H9 (cell line): ENCODE measurements around the gene PRF1. TPM values are rescaled to one million over a fixed set of nuclear protein-coding genes. Genes with fewer than 3 reads are reported as not detected.

Source experiments
- DNase-seq: peaks from one replicate; pipeline ENCODE4 v3.0.0-alpha.2; 2017
- H2AFZ ChIP-seq: one replicate; pipeline ENCODE4 v1.6.1; 2013; ENCODE audit warnings: mild to moderate bottlenecking, low read length, control low read depth, moderate library complexity
- H2AK5ac ChIP-seq: 2 replicates; pipeline ENCODE4 v1.6.1; 2013; ENCODE audit warnings: low read length, control low read depth, mixed read lengths; ENCODE audit not compliant: insufficient read length
- H2BK120ac ChIP-seq: one replicate; pipeline ENCODE4 v1.6.1; 2013; ENCODE audit warnings: low read depth, mild to moderate bottlenecking, low read length, control low read depth, inconsistent platforms; ENCODE audit not compliant: poor library complexity, severe bottlenecking
- H2BK12ac ChIP-seq: 2 replicates; pipeline ENCODE4 v1.6.1; 2013; ENCODE audit warnings: low read length, control low read depth, mixed read lengths, low read depth; ENCODE audit not compliant: insufficient read length
- H2BK15ac ChIP-seq: 2 replicates; pipeline ENCODE4 v1.6.1; 2013; ENCODE audit warnings: low read depth, low read length, control low read depth
- H2BK20ac ChIP-seq: one replicate; pipeline ENCODE4 v1.6.1; 2013; ENCODE audit warnings: low read depth, mild to moderate bottlenecking, low read length, control low read depth, inconsistent platforms; ENCODE audit not compliant: poor library complexity, severe bottlenecking
- H2BK5ac ChIP-seq: 2 replicates; pipeline ENCODE4 v1.6.1; 2013; ENCODE audit warnings: low read length, control low read depth, mixed read lengths; ENCODE audit not compliant: insufficient read length
- H3K14ac ChIP-seq: 2 replicates; pipeline ENCODE4 v1.6.1; 2013; ENCODE audit warnings: low read length, control low read depth; ENCODE audit not compliant: insufficient read depth
- H3K18ac ChIP-seq: 2 replicates; pipeline ENCODE4 v1.6.1; 2013; ENCODE audit warnings: low read depth, mild to moderate bottlenecking, mixed read lengths, low read length, control low read depth; ENCODE audit not compliant: insufficient read length
- H3K23ac ChIP-seq: 2 replicates; pipeline ENCODE4 v1.6.1; 2013; ENCODE audit warnings: low read length, control low read depth, mixed read lengths, low read depth; ENCODE audit not compliant: insufficient read length
- H3K23me2 ChIP-seq: 2 replicates; pipeline ENCODE4 v1.6.1; 2013; ENCODE audit warnings: low read depth, mild to moderate bottlenecking, mixed read lengths, low read length, control low read depth; ENCODE audit not compliant: insufficient read length, poor library complexity, severe bottlenecking
- H3K27ac ChIP-seq: 2 replicates; pipeline ENCODE4 v1.5.1; 2013; ENCODE audit warnings: low read length, control low read depth, mixed read lengths, low read depth; ENCODE audit not compliant: insufficient read length
- H3K27me3 ChIP-seq: 2 replicates; pipeline ENCODE4 v1.6.1; 2013; ENCODE audit warnings: low read length, control low read depth, inconsistent platforms; ENCODE audit not compliant: insufficient read depth
- H3K4ac ChIP-seq: 2 replicates; pipeline ENCODE4 v1.6.1; 2013; ENCODE audit warnings: low read depth, mild to moderate bottlenecking, control low read depth, inconsistent platforms, low read length, moderate library complexity
- H3K4me1 ChIP-seq: 2 replicates; pipeline ENCODE4 v1.6.1; 2013; ENCODE audit warnings: low read length, control low read depth, inconsistent platforms; ENCODE audit not compliant: insufficient read depth
- H3K4me2 ChIP-seq: 2 replicates; pipeline ENCODE4 v1.6.1; 2013; ENCODE audit warnings: low read length, control low read depth, mixed read lengths; ENCODE audit not compliant: insufficient read length, insufficient read depth
- H3K56ac ChIP-seq: 2 replicates; pipeline ENCODE4 v1.6.1; 2013; ENCODE audit warnings: low read depth, mild to moderate bottlenecking, mixed read lengths, low read length, control low read depth; ENCODE audit not compliant: insufficient read length
- H3K79me1 ChIP-seq: 2 replicates; pipeline ENCODE4 v1.6.1; 2013; ENCODE audit warnings: low read depth, mild to moderate bottlenecking, moderate library complexity, low read length, control low read depth, inconsistent platforms; ENCODE audit not compliant: insufficient read depth, poor library complexity, severe bottlenecking
- H3K79me2 ChIP-seq: 2 replicates; pipeline ENCODE4 v1.6.1; 2013; ENCODE audit warnings: low read length, control low read depth, inconsistent platforms; ENCODE audit not compliant: insufficient read depth
- H3K9ac ChIP-seq: 2 replicates; pipeline ENCODE4 v1.6.1; 2013; ENCODE audit warnings: low read length, control low read depth, mixed read lengths; ENCODE audit not compliant: insufficient read length; ENCODE audit errors: extremely low read depth
- H3K9me3 ChIP-seq: one replicate; pipeline ENCODE4 v1.6.1; 2013; ENCODE audit warnings: low read depth, low read length, inconsistent platforms; ENCODE audit not compliant: control insufficient read depth
- H3T11ph ChIP-seq: one replicate; pipeline ENCODE4 v1.6.1; 2013; ENCODE audit warnings: mild to moderate bottlenecking, low read length, control low read depth, inconsistent platforms
- H4K20me1 ChIP-seq: one replicate; pipeline ENCODE4 v1.6.1; 2013; ENCODE audit not compliant: control insufficient read depth, insufficient read length, insufficient read depth
- H4K5ac ChIP-seq: 2 replicates; pipeline ENCODE4 v1.6.1; 2013; ENCODE audit warnings: low read depth, mild to moderate bottlenecking, mixed read lengths, low read length, control low read depth; ENCODE audit not compliant: insufficient read length
- H4K8ac ChIP-seq: replicated peaks from 2 replicates; pipeline ENCODE4 v1.6.1; 2013; ENCODE audit warnings: low read length, control low read depth, mixed read lengths, low read depth; ENCODE audit not compliant: insufficient read length
- H4K91ac ChIP-seq: 2 replicates; pipeline ENCODE4 v1.6.1; 2013; ENCODE audit warnings: low read depth, mild to moderate bottlenecking, moderate library complexity, mixed read lengths, low read length, control low read depth; ENCODE audit not compliant: insufficient read length
- H3K27ac Mint-ChIP-seq, 3 experiments: 2 replicates in 2 of 3; 3 replicates in 1 of 3; pipeline ENCODE4 v1.8.0; 2020 to 2021; ENCODE audit warnings: mixed read lengths in 3 of 3, mild to moderate bottlenecking in 1 of 3, moderate library complexity in 1 of 3
- H3K27me3 Mint-ChIP-seq: 2 replicates; pipeline ENCODE4 v1.8.0; 2021; ENCODE audit warnings: low read depth, mild to moderate bottlenecking, moderate library complexity, mixed read lengths
- H3K36me3 Mint-ChIP-seq, 3 experiments: 2 replicates in 2 of 3; 3 replicates in 1 of 3; pipeline ENCODE4 v1.8.0; 2020 to 2021; ENCODE audit warnings: low read depth in 3 of 3, mixed read lengths in 3 of 3; ENCODE audit not compliant: insufficient read depth in 1 of 3
- H3K4me1 Mint-ChIP-seq, 2 experiments: 2 replicates each; pipeline ENCODE4 v1.8.0; 2020; ENCODE audit warnings: mixed read lengths in 2 of 2
- H3K4me3 Mint-ChIP-seq, 2 experiments: 2 replicates in 1 of 2; 3 replicates in 1 of 2; pipeline ENCODE4 v1.8.0; 2020 to 2021; ENCODE audit warnings: mild to moderate bottlenecking in 2 of 2, mixed read lengths in 2 of 2, moderate library complexity in 1 of 2
- H3K9me3 Mint-ChIP-seq, 2 experiments: 2 replicates in 1 of 2; 3 replicates in 1 of 2; pipeline ENCODE4 v1.8.0; 2020; ENCODE audit warnings: mild to moderate bottlenecking in 2 of 2, mixed read lengths in 2 of 2, moderate library complexity in 1 of 2
- CTCF ChIP-seq: fragments of 200-600 bp; sonication (generic); conservative IDR thresholded peaks from 3 replicates; pipeline ENCODE4 v1.8.0; 2021; ENCODE audit warnings: antibody characterized with exemption, mild to moderate bottlenecking
- WGBS: extraction: QIAGEN DNeasy Blood & Tissue Kit; methylation state at CpG from one replicate; pipeline ENCODE4 v1.1.7; 2013; ENCODE audit warnings: missing lambda C conversion rate, low lambda C conversion rate, mixed read lengths; ENCODE audit not compliant: insufficient read length; ENCODE audit errors: extremely low coverage; 5-methylcytosine and 5-hydroxymethylcytosine counted together
- total RNA-seq: library from RNA; stranded (reverse); gene quantifications from 2 replicates; pipeline ENCODE4 v1.2.1, GENCODE V29; 2021

The PRF1 gene
- total RNA-seq, 1 experiment from 2014 or later, result not detected

- no peak overlapping the region for H3K27ac Mint-ChIP-seq
- Histone ChIP-seq H4K91ac (no peak overlapping the region), H3K79me2 (no peaks in the 10 kb centered on the region), H3K14ac (no peak overlapping the region), H2BK12ac (no peak overlapping the region), H4K5ac (no peak overlapping the region), H3K4me1 (peaks cover 6% of the 10 kb centered on the region; the same call in 1 of the 2 replicates), H2BK20ac (no peak overlapping the region), H3K18ac (no peak overlapping the region), H4K8ac (no peak overlapping the region), H3K56ac (no peak overlapping the region), H3K9ac (no peak overlapping the region), H3K23me2 (no peaks in the 10 kb centered on the region), H2AK5ac (no peak overlapping the region), H3K4me2 (no peak overlapping the region), H2BK15ac (no peak overlapping the region), H2BK120ac (no peak overlapping the region), H3T11ph (no peak overlapping the region), H3K79me1 (no peaks in the 10 kb centered on the region), H3K23ac (no peak overlapping the region), H2BK5ac (no peak overlapping the region), H4K20me1 (no peaks in the 10 kb centered on the region), H3K27me3 (no peaks in the 10 kb centered on the region), H3K9me3 (no peaks in the 10 kb centered on the region), H3K4ac (no peak overlapping the region), H3K27ac (no peak overlapping the region), H2AFZ (no peak overlapping the region)
- no peak for DNase-seq
- peaks cover 7 to 26% (median 9%) of the 10 kb centered on the region in 3 experiments; a peak in 6 of 7 replicates for H3K36me3 Mint-ChIP-seq
- peaks cover 1% of the 10 kb centered on the region; the same call in 1 of the 2 replicates for H3K27me3 Mint-ChIP-seq
- no CpG with 5 or more reads among the region's 1 CpG for WGBS
- H3K4me3 Mint-ChIP-seq, result no peak overlapping the region
- TF ChIP-seq CTCF, result no peak
- peaks cover 40 to 47% of the 10 kb centered on the region in 2 experiments for H3K4me1 Mint-ChIP-seq
- H3K9me3 Mint-ChIP-seq, result peaks cover 24 to 28% of the 10 kb centered on the region in 2 experiments
Measured at GRCh38 chr10:70629338-70629737, 26.8 kb upstream of the PRF1 start.
